DMS114 treated with DMSO at 0.1 percent for 48 hours (cell line): Measurements from ENCODE around the gene ADTRP.
A peak's percentile ranks its signal among the peaks of the same experiment; 100 is the strongest.
"Not testable (repeated sequence)": the region's sequence is repeated elsewhere in the genome, so short reads cannot be mapped to it uniquely, and the experiment has no call there.

Experiments
- DNase-seq: peaks from one replicate; lab custom pipeline; 2025; ENCODE audit not compliant: unreplicated experiment; lab: John Stamatoyannopoulos, UW

Gene ADTRP

GRCh38 chr6:11702089-11702488 is 76.5 kb downstream of the ADTRP start:
- DNase-seq, result no peak

DNA sequence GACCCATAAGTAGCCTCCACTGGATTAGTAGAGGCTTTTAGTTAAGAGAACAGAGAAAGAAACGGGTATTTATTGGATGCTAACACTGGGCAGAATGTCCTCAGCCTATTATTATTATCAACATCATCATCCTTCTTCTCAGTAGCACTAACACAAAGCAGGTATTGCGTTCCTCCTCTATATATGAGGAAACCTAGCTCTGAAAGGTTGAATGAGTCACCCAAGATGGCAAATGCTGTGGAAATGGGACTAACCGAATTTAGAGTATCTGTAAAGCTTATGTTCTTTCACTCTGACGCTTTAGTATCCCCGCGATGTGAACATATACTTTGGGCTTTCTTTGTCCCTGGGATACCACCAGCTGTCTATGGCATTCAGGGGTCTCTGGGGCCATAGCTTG is 77.0 kb downstream of the ADTRP start:
- no peak for DNase-seq

- DNase-seq, result peak; percentile 72
These were observed 78.4 kb downstream of the ADTRP start for GRCh38 chr6:11700118-11700718.

GRCh38 chr6:11699576-11699975 is 79.0 kb downstream of the ADTRP start:
- no peak for DNase-seq

DNA sequence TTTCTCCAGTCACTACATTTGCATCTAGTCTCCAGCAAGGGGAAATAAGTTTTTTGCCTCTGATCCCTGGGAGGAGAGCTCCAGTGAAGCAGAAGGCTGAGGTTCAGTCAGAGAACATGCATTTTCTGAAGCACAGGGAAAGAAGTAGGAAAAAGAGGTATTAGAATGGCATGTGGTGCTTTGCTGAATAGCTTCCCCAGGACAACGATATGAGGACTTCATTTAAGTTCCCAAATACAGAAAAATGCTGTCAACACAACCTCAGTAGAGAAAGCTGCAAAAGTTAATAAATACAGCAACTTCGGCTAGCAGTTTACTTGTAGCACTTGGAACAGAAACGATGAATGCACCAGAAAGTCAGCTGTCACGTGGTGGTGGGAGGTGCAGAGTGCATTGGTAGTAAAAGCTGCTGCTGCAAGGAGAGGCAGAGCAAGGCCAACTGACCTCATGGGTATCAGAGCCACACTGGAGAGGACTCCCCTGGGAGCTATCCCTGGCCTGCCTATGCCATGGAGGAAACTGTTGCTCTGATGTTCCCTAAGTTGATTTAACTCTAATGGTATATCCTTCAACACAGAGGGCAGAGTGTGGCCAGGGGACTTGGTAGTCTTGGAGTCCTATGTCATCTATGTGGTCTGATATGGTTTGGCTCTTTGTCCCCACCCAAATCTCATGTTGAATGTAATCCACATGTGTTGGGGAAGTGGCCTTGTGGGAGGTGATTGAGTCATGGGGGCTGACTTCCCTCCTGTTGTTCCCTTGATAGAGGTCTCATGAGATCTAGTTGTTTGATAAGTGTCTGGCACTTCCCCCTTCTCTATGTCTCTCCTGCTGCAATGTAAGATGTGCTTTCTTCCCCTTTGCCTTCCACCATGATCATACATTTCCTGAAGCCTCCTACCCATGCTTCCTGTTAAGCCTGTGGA is 85.9 kb downstream of the ADTRP start:
- DNase-seq, result no peak

DNA sequence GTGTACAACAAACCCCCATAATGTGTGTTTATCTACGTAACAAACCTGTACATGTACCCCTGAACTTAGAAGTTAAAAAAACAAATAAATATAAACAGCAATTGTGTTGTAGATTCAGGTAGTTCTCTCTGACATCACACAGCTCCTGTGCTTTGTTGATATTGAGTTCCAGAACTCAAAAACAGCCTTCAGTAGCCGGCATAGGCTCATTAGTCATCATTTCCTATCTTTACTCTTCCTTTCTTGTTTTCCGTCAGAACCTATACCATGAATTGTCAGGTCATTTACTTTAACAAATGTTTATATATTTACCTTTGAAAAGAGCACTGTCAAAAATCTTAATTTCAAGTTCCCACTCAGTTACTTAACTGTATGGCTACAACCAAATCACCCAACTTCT is 88.8 kb downstream of the ADTRP start:
- DNase-seq, result no peak

DNA sequence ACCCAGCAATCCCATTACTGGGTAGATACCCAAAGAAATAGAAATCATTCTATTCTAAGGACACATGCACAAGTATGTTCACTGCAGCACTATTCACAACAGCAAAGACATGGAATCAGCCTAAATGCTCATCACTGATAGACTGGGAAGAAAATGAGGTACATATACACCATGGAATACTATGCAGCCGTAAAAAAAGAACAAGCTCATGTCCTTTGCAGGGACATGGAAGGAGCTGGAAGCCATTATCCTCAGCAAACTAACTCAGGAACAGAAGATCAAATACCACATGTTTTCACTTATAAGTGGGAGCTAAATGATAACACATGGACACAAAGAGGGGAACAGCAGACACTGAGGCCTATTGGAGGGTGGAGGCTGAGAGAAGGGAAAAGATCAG is 89.2 kb downstream of the ADTRP start:
- not testable (repeated sequence) for DNase-seq

DNA sequence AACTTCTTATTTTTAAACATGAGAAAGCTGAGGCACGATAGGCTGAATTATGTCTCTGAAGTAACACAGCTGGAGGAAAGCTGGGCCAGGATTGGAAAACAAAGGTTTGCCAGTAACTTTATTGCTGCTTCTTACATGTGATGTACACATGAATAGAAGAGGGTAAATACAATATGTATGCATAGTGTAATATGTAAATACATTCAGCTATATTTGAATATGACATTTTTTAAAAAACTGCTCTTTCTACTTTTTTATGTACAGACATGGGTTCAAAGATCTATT is 90.2 kb downstream of the ADTRP start:
- DNase-seq, result no peak

GRCh38 chr6:11685481-11686093 is 93.0 kb downstream of the ADTRP start:
- no peak for DNase-seq

DNA sequence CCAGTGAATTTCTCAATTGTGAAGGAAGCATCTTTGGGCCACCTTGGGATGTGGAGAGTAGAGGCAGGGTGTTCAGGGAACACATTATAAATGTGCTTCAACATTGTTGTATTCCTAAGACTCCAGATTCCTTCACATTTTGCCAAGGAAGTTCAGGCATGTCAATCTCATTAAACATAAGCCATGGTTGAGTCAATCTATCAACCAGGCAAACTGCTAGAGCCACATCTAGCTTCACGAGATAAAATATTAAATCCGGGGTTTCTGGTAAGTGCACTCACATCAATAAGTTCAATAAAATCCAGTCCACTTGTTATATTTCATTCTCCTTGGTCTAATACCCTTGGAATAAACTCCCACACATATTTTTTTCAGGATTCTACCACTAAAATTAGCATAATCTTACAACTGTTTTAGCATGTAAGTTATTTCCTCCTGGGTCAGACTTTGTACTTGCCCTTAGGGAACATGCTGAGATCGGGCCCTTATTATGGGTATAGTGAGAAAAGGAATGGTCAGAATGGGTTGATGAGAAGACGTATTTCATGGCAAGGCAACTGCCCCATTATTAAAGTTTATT is 93.6 kb downstream of the ADTRP start:
- no peak for DNase-seq

GRCh38 chr6:11683871-11684270 is 94.7 kb downstream of the ADTRP start:
- no peak for DNase-seq

DNA sequence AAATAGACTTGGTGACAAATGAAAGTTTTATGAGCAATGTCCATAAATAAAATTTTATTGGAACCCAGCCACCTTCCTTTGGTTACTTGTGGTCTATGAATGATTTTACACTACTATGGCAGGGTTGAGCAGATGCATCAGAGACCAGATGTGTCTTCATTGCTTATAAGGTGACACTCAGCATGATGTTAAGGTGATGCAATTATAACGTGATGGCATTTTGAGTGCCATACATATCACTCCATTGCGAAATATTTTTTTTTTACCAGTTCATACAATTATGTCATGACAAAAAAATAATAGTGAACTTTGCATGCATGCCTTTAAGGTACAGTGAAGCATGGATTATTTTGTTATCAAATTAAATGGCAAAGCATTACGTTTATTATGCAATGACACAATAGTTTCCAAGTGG is 96.0 kb downstream of the ADTRP start:
- no peak for DNase-seq

DNA sequence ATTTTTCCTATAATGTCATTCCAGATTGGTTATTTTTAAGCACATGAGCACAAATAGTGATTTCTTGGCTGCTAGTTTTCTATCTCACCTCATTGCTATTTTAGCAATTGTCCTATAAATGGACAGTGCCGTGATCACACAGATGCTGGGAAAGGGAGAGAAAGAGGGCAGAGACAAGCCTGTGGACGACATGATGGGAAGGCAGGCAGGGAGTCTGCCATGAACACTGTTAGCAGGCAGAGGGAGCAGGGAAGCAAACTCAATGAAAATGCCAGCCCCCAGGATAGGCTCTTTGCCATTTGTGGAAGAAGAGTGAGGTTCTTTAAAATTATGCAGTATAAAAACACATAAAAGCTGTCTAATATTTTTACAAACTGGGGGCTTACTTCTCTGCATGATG is 96.8 kb downstream of the ADTRP start:
- DNase-seq, result no peak

DNA sequence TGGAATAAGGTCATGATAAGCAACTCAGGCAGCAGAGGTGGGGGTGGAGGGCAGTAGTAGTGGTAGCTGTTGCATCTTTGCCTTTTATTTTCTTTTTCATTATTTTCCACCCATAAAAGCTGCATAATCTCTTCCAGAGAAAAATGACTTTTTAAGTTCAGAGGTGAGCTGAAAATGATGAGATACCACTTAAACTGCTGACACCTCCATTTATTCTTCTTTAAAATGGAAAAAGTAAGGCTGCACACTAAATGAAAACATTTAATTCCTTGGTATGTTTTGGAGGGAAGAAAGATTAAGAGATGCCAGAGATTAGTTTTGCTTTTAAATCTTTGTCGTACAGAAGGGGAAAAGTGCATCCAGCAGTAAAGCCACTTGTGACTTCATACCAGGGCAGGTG is 97.2 kb downstream of the ADTRP start:
- no peak for DNase-seq

DNA sequence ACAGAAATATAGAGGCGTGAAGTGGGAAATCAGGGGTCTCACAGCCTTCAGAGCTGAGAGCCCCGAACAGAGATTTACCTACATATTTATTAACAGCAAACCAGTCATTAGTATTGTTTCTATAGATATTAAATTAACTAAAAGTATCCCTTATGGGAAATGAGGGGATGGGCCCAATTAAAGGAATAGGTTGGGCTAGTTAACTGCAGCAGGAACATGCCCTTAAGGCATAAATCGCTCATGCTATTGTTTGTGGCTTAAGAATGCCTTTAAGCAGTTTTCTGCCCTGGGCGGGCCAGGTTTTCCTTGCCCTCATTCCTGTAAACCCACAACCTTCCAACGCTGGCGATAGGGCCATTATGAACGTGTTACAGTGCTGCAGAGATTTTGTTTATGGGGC is 98.1 kb downstream of the ADTRP start:
- DNase-seq, result not testable (repeated sequence)

- no peak for DNase-seq
These were observed 99.5 kb downstream of the ADTRP start for GRCh38 chr6:11679099-11679498.

- no peak for DNase-seq
These were observed 103.0 kb downstream of the ADTRP start for GRCh38 chr6:11675601-11676000.

GRCh38 chr6:11672669-11673068 is 105.9 kb downstream of the ADTRP start:
- DNase-seq, result no peak

DNA sequence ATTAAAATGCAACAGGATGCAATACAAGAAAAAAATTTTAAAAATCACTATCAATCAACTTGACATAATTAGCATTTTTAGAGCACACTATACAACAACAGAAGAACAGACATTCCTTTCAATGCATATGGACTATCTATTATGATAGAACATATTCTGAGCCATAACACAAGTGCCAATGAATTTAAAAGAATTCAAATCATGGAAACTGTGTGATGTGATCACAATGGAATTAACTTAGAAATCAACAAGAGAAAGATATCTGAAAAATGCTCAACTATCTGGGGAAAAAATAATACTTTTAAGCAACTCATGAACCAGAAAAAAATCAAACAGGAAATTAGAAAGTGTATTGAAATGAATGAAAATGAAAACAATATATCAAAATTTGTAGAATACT is 106.3 kb downstream of the ADTRP start:
- DNase-seq, result no peak

DNA sequence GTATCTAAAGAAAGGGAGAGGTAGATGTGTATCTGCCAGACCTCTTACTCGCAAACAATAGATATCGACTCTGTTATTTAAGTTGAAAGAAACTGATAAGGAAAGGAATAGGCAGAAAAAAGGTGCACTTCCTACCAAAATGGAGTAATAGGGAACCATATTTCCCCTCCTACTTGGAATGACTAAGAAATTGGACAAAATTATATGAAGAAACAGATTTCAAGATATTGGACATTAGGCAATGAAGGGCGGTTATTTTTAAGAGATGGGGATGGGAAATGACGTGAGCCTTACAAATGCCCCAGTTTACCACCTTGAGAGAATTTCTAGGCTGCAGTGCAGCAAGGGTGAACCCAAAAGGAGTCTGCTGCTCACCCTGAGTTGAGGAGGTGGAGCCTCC is 108.9 kb downstream of the ADTRP start:
- no peak for DNase-seq

DNA sequence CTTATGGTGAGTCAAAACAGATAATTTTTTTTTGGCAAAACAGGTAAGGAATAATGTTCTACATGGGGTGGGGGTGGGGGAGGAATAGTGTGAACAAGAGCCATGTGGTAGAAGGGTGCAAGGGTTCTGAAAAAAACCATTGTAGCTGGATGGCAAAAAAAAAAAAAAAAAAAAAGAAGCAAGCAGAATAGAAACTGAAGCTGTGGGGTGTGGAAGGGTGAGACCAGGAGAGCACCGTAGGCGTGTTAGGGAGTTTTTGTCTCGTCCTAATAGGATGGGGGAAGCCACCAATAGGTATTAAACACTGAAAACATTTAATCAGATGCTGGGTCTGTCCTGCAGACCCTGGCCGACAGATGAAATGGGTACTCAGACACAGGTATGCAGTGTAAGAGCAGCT is 110.1 kb downstream of the ADTRP start:
- no peak for DNase-seq

GRCh38 chr6:11667876-11668275 is 110.7 kb downstream of the ADTRP start:
- no peak for DNase-seq
